GM23248 (cell line): ENCODE data around the gene POP7.

Source experiments
- EZH2 ChIP-seq: fragments of 200-600 bp; sonication (generic); IDR thresholded peaks from 2 replicates; pipeline ENCODE4 v1.6.1; 2018; ENCODE audit warnings: antibody characterized with exemption, mild to moderate bottlenecking; ENCODE audit not compliant: insufficient read depth, poor library complexity, severe bottlenecking
- EZH2phosphoT487 ChIP-seq: fragments of 200-600 bp; sonication (generic); IDR thresholded peaks from 2 replicates; pipeline ENCODE4 v1.6.1; 2018; ENCODE audit warnings: antibody characterized with exemption, moderate library complexity, mild to moderate bottlenecking, low read depth; ENCODE audit not compliant: insufficient read depth

DNA sequence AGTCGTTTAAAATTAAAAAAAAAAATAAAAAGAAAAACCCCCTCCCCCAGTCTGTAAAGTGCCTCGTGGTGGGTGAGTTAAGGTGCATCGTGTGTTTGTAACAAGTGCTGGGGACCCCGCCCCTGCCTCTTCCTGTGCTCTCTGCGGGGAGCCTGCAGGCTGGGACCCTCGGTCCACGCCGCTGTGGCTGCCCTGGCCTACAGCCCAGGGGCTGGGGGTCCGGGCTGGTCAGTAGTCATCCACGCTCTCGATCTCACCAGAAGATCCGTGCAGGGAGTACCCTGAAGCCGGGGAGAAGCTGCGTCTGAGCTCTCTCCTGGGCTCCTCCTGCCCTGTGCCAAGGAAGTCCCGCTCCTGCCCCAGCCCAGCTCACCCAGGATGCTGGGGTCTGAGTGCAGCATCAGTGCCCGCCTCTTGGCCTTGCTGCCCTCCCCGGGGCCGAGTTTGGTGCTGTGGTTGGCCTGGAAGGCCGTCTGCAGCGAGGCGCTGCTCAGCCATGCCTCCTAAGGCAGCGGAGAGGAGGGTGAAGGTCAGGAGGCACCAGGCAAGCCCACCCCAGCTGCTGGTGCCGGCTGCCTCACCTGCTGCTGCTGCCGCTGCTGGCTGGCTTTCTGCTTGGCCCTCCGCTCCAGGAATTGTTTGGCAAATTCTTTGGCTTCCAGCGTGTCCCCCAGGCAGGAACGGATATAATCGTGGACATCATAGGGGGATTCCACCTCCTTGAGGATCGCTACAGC, 24.3 kb upstream of the POP7 start:
- TF ChIP-seq EZH2, result no peak
- TF ChIP-seq EZH2phosphoT487, result no peak
